Mesenchymal stem cell (in vitro differentiated cells and primary cell): ENCODE results near the gene ME3.

Experiments
- DNase-seq: peaks from one replicate; pipeline ENCODE4 v3.0.0-alpha.2; 2013
- H2AFZ ChIP-seq: one replicate; pipeline ENCODE4 v1.6.1; 2013; ENCODE audit warnings: low read depth, mild to moderate bottlenecking, control low read depth, inconsistent platforms, low read length, moderate library complexity
- H2AK5ac ChIP-seq: 2 replicates; pipeline ENCODE4 v1.6.1; 2013; ENCODE audit warnings: low read length, moderate library complexity, mild to moderate bottlenecking, inconsistent platforms; ENCODE audit not compliant: severe bottlenecking
- H2BK120ac ChIP-seq: one replicate; pipeline ENCODE4 v1.6.1; 2013; ENCODE audit warnings: low read depth, mild to moderate bottlenecking, inconsistent platforms, low read length, moderate library complexity
- H2BK12ac ChIP-seq, 2 experiments: one replicate each; pipeline ENCODE4 v1.6.1; 2013; ENCODE audit warnings: inconsistent platforms in 2 of 2, low read length in 2 of 2, mild to moderate bottlenecking in 2 of 2, moderate library complexity in 2 of 2, control low read depth in 1 of 2
- H2BK15ac ChIP-seq: one replicate; pipeline ENCODE4 v1.6.1; 2013; ENCODE audit warnings: mild to moderate bottlenecking, low read depth, inconsistent platforms; ENCODE audit not compliant: poor library complexity, severe bottlenecking
- H2BK5ac ChIP-seq: 2 replicates; pipeline ENCODE4 v1.6.1; 2013; ENCODE audit warnings: low read depth, mild to moderate bottlenecking, low read length, control low read depth, inconsistent platforms; ENCODE audit not compliant: poor library complexity, severe bottlenecking
- H3K14ac ChIP-seq, 2 experiments: one replicate each; pipeline ENCODE4 v1.6.1; 2013; ENCODE audit warnings: inconsistent platforms in 2 of 2, low read length in 2 of 2, control low read depth in 1 of 2, mild to moderate bottlenecking in 1 of 2, moderate library complexity in 1 of 2
- H3K18ac ChIP-seq, 2 experiments: one replicate each; pipeline ENCODE4 v1.6.1; 2013; ENCODE audit warnings: inconsistent platforms in 2 of 2, low read length in 2 of 2, control low read depth in 1 of 2, low read depth in 1 of 2, mild to moderate bottlenecking in 1 of 2
- H3K23ac ChIP-seq, 2 experiments: one replicate each; pipeline ENCODE4 v1.6.1; 2013; ENCODE audit warnings: inconsistent platforms in 2 of 2, low read length in 2 of 2, mild to moderate bottlenecking in 2 of 2, moderate library complexity in 2 of 2, control low read depth in 1 of 2
- H3K27ac ChIP-seq: 2 replicates; pipeline ENCODE4 v1.5.1; 2013; ENCODE audit warnings: mild to moderate bottlenecking, moderate library complexity, low read length, control low read depth, inconsistent platforms; ENCODE audit not compliant: poor library complexity, severe bottlenecking
- H3K27me3 ChIP-seq, 2 experiments: 2 replicates each; pipeline versions ENCODE4 v1.6.1 to v1.7.0; 2013; ENCODE audit warnings: low read length in 2 of 2, mild to moderate bottlenecking in 2 of 2, moderate library complexity in 2 of 2, control low read depth in 1 of 2, inconsistent platforms in 1 of 2; ENCODE audit not compliant: control insufficient read depth in 1 of 2, insufficient read depth in 1 of 2
- H3K36me3 ChIP-seq, 2 experiments: 2 replicates each; pipeline versions ENCODE4 v1.6.1 to v1.7.0; 2013; ENCODE audit warnings: low read length in 2 of 2, control low read depth in 1 of 2, inconsistent platforms in 1 of 2, low read depth in 1 of 2, mild to moderate bottlenecking in 1 of 2; ENCODE audit not compliant: insufficient read depth in 2 of 2, control insufficient read depth in 1 of 2
- H3K4ac ChIP-seq, 2 experiments: one replicate each; pipeline ENCODE4 v1.6.1; 2013; ENCODE audit warnings: inconsistent platforms in 2 of 2, low read length in 2 of 2, mild to moderate bottlenecking in 2 of 2, moderate library complexity in 2 of 2, control low read depth in 1 of 2, low read depth in 1 of 2
- H3K4me1 ChIP-seq: 2 replicates; pipeline ENCODE4 v1.6.1; 2013; ENCODE audit warnings: low read depth, low read length, control low read depth; ENCODE audit not compliant: control insufficient read depth, insufficient read depth
- H3K4me2 ChIP-seq: 2 replicates; pipeline ENCODE4 v1.6.1; 2013; ENCODE audit warnings: low read length, mild to moderate bottlenecking, inconsistent platforms; ENCODE audit not compliant: poor library complexity, severe bottlenecking
- H3K4me3 ChIP-seq, 2 experiments: 2 replicates each; pipeline versions ENCODE4 v1.5.1 to v1.7.0; 2013; ENCODE audit warnings: low read length in 2 of 2, mild to moderate bottlenecking in 2 of 2, control low read depth in 1 of 2, low read depth in 1 of 2; ENCODE audit not compliant: insufficient read depth in 1 of 2
- H3K79me1 ChIP-seq: replicated peaks from 2 replicates; pipeline ENCODE4 v1.6.1; 2013; ENCODE audit warnings: mild to moderate bottlenecking, control low read depth, low read length, inconsistent platforms; ENCODE audit not compliant: poor library complexity, severe bottlenecking
- H3K9ac ChIP-seq: 2 replicates; pipeline ENCODE4 v1.7.0; 2013; ENCODE audit warnings: mild to moderate bottlenecking, low read length, moderate library complexity
- H3K9me3 ChIP-seq: 2 replicates; pipeline ENCODE4 v1.7.0; 2013; ENCODE audit warnings: mild to moderate bottlenecking, low read length; ENCODE audit not compliant: control insufficient read depth
- H4K8ac ChIP-seq: one replicate; pipeline ENCODE4 v1.6.1; 2013; ENCODE audit warnings: inconsistent platforms, mild to moderate bottlenecking, low read length, moderate library complexity
- H4K91ac ChIP-seq: one replicate; pipeline ENCODE4 v1.6.1; 2013; ENCODE audit warnings: mild to moderate bottlenecking, low read length, inconsistent platforms
- WGBS: methylation state at CpG from one replicate; pipeline ENCODE4 v1.1.7; 2013; ENCODE audit warnings: mixed read lengths; 5-methylcytosine and 5-hydroxymethylcytosine counted together

The ME3 gene

GRCh38 chr11:86698639-86699038, 26.2 kb upstream of the ME3 start:
- Histone ChIP-seq H3K4me3 (no peak overlapping the region), H3K27ac (no peak overlapping the region), H2AFZ (no peak overlapping the region), H3K4me2 (no peak overlapping the region), H4K91ac (peak overlapping the region; percentile 70), H3K36me3 (no peaks in the 10 kb centered on the region), H2AK5ac (peak overlapping the region; percentile 78), H2BK120ac (no peak overlapping the region), H3K14ac (no peak overlapping the region), H3K9ac (no peak overlapping the region), H3K27me3 (no peaks in the 10 kb centered on the region), H3K9me3 (no peaks in the 10 kb centered on the region), H3K79me1 (no peaks in the 10 kb centered on the region), H2BK12ac (peak overlapping the region in 1 of 2 experiments; percentile 97), H3K18ac (no peak overlapping the region), H3K23ac (no peak overlapping the region), H3K4me1 (peaks cover 7% of the 10 kb centered on the region), H2BK5ac (no peak overlapping the region), H2BK15ac (no peak overlapping the region), H3K4ac (no peak overlapping the region), H4K8ac (no peak overlapping the region)
- DNase-seq = no peak
- 100% methylated on average over 1 of the region's 1 CpG for WGBS

GRCh38 chr11:86696451-86696850, 24.0 kb upstream of the ME3 start:
- Histone ChIP-seq H2AK5ac (peak overlapping the region; percentile 83), H2BK12ac (peak overlapping the region; percentile 83 to 100), H2BK120ac (peak overlapping the region; percentile 87), H3K9ac (peak overlapping the region; percentile 48), H4K91ac (peak overlapping the region; percentile 44), H3K23ac (no peak overlapping the region), H3K27ac (peak overlapping the region; percentile 82), H2BK5ac (no peak overlapping the region), H3K27me3 (no peaks in the 10 kb centered on the region), H3K4me3 (no peak overlapping the region), H3K14ac (peak overlapping the region in 1 of 2 experiments; percentile 36), H3K79me1 (no peaks in the 10 kb centered on the region), H3K4me1 (peaks cover 7% of the 10 kb centered on the region), H3K4me2 (no peak overlapping the region), H2AFZ (no peak overlapping the region), H4K8ac (peak overlapping the region; percentile 47), H3K9me3 (no peaks in the 10 kb centered on the region), H3K18ac (peak overlapping the region; percentile 64 to 70), H3K36me3 (no peaks in the 10 kb centered on the region), H2BK15ac (no peak overlapping the region), H3K4ac (peak overlapping the region in 1 of 2 experiments; percentile 7)
- 80% methylated on average over 1 of the region's 1 CpG for WGBS
- no peak for DNase-seq

- no CpG with 5 or more reads among the region's 1 CpG for WGBS
- no peak overlapping the region for H2BK12ac ChIP-seq
- no peak overlapping the region for H3K4ac ChIP-seq
- H3K23ac ChIP-seq = no peak overlapping the region
- H3K36me3 ChIP-seq = no peaks in the 10 kb centered on the region
- H3K27me3 ChIP-seq = no peaks in the 10 kb centered on the region
- no peak overlapping the region for H2BK120ac ChIP-seq
- H3K9ac ChIP-seq = peak overlapping the region; percentile 48
- H3K4me1 ChIP-seq = peaks cover 7% of the 10 kb centered on the region
- no peak overlapping the region for H2BK15ac ChIP-seq
- DNase-seq = peak; percentile 93
- H4K8ac ChIP-seq = no peak overlapping the region
- no peak overlapping the region for H2BK5ac ChIP-seq
- H3K9me3 ChIP-seq = no peaks in the 10 kb centered on the region
- no peak overlapping the region for H2AFZ ChIP-seq
- H3K14ac ChIP-seq = no peak overlapping the region
- H2AK5ac ChIP-seq = no peak overlapping the region
- H3K4me3 ChIP-seq = no peak overlapping the region
- no peak overlapping the region for H4K91ac ChIP-seq
- peak overlapping the region; percentile 82 for H3K27ac ChIP-seq
- H3K4me2 ChIP-seq = no peak overlapping the region
- no peak overlapping the region for H3K18ac ChIP-seq
- H3K79me1 ChIP-seq = no peaks in the 10 kb centered on the region
These were observed 23.6 kb upstream of the ME3 start for GRCh38 chr11:86696004-86696403.

- Histone ChIP-seq H4K91ac (peak overlapping the region; percentile 37), H3K9me3 (no peaks in the 10 kb centered on the region), H3K79me1 (no peaks in the 10 kb centered on the region), H3K36me3 (no peaks in the 10 kb centered on the region), H3K27me3 (no peaks in the 10 kb centered on the region), H3K9ac (peak overlapping the region; percentile 10), H3K23ac (no peak overlapping the region), H3K4ac (peak overlapping the region; percentile 15 to 87), H3K4me3 (no peak overlapping the region), H3K4me2 (no peak overlapping the region), H2BK5ac (no peak overlapping the region), H2BK12ac (peak overlapping the region; percentile 10 to 84), H3K14ac (no peak overlapping the region), H2AFZ (no peak overlapping the region), H2BK120ac (peak overlapping the region; percentile 84), H3K27ac (peak overlapping the region; percentile 73), H3K18ac (peak overlapping the region; percentile 23 to 82), H4K8ac (no peak overlapping the region), H3K4me1 (peaks cover 7% of the 10 kb centered on the region), H2BK15ac (no peak overlapping the region), H2AK5ac (peak overlapping the region; percentile 78)
- DNase-seq = peak; percentile 30
These were observed 23.0 kb upstream of the ME3 start for GRCh38 chr11:86695373-86695772.
